NCI-H82 treated with DMSO at 0.1 percent for 48 hours (cell line): Measurements from ENCODE around the gene CLTCL1.
"Not testable (repeated sequence)": the region's sequence is repeated elsewhere in the genome, so short reads cannot be mapped to it uniquely, and the experiment has no call there.

Experiments used
- DNase-seq: peaks from one replicate; lab custom pipeline; 2025; ENCODE audit not compliant: unreplicated experiment; lab: John Stamatoyannopoulos, UW

CLTCL1 gene

GRCh38 chr22:19291218-19291579 lies 320 bp downstream of the CLTCL1 start:
- DNase-seq: no peak

GRCh38 chr22:19290400-19291217 lies 910 bp downstream of the CLTCL1 start:
- no peak for DNase-seq

GRCh38 chr22:19289475-19290161 lies 1.9 kb downstream of the CLTCL1 start:
- DNase-seq: no peak

GRCh38 chr22:19287889-19288288 lies 3.6 kb downstream of the CLTCL1 start:
- no peak for DNase-seq

GRCh38 chr22:19287076-19287707 lies 4.3 kb downstream of the CLTCL1 start:
- DNase-seq: peak; percentile 4

- no peak for DNase-seq
Measured at GRCh38 chr22:19285831-19286230, 5.7 kb downstream of the CLTCL1 start.

- DNase-seq: not testable (repeated sequence)
Measured at GRCh38 chr22:19279143-19279542, 12.4 kb downstream of the CLTCL1 start.

GRCh38 chr22:19277785-19278184 lies 13.7 kb downstream of the CLTCL1 start:
- DNase-seq: no peak

- DNase-seq: no peak
Measured at GRCh38 chr22:19275919-19276600, 15.5 kb downstream of the CLTCL1 start.

GRCh38 chr22:19275513-19275912 lies 16.0 kb downstream of the CLTCL1 start:
- no peak for DNase-seq

GRCh38 chr22:19275104-19275503 lies 16.4 kb downstream of the CLTCL1 start:
- no peak for DNase-seq

GRCh38 chr22:19271856-19272535 lies 19.5 kb downstream of the CLTCL1 start:
- no peak for DNase-seq

GRCh38 chr22:19271273-19271855 lies 20.2 kb downstream of the CLTCL1 start:
- DNase-seq: no peak

- DNase-seq: no peak
Measured at GRCh38 chr22:19270873-19271272, 20.6 kb downstream of the CLTCL1 start.

- DNase-seq: no peak
Measured at GRCh38 chr22:19266547-19267086, 24.9 kb downstream of the CLTCL1 start.

GRCh38 chr22:19265779-19266178 lies 25.7 kb downstream of the CLTCL1 start:
- no peak for DNase-seq

- DNase-seq: no peak
Measured at GRCh38 chr22:19260804-19261203, 30.7 kb downstream of the CLTCL1 start.

GRCh38 chr22:19260194-19260593 lies 31.3 kb downstream of the CLTCL1 start:
- no peak for DNase-seq

GRCh38 chr22:19258968-19259288 lies 32.6 kb downstream of the CLTCL1 start:
- not testable (repeated sequence) for DNase-seq

GRCh38 chr22:19258371-19258770 lies 33.1 kb downstream of the CLTCL1 start:
- no peak for DNase-seq
